ENCODE data around the gene TOMM7. TPM values are rescaled to one million over a fixed set of nuclear protein-coding genes. Genes with fewer than 3 reads are reported as not detected.

TOMM7 gene
- polyA plus RNA-seq, 2 of the 4 experiments (the other 2 are of a cell fraction) = 526 to 685 TPM

DNA sequence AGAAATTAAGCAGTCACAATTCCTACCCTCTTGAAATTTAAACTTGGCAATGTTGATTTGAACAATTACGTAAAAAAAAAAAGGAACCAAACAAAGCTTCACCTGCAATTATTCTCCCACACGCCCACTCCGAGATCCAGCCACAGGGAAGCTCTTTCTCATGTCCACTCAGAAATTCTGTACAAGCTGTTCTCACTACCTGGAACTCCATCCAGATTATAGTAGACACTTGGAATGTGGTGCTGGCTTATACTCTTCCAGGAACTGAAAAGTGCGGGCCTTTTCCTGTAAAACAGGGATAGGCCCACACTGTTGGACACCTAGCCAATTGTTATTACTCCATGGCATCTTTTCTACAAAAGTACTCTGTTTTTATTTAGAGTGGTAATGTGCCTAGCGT, 20.3 kb upstream of the TOMM7 start:
- DNase-seq (ENCODE audit: low read depth in 1 of 2, low spot score in 1 of 2) (no peak), FAIRE-seq (no peak), ATAC-seq (no peak)
- TF ChIP-seq HOXA7 (CRISPR knock-in tag; IDR thresholded peaks at IDR 0.05) (no peak), ZNF302 (CRISPR knock-in tag; IDR thresholded peaks at IDR 0.05) (no peak), NR3C1 (IDR thresholded peaks at IDR 0.05) (no peak), POLR2AphosphoS2 (conservative IDR thresholded peaks at IDR 0.05; ENCODE audit: low read length) (no peak), JUN (IDR thresholded peaks at IDR 0.05) (no peak), HDAC2 (IDR thresholded peaks at IDR 0.05) (no peak), HEYL (CRISPR knock-in tag; IDR thresholded peaks at IDR 0.05) (no peak), EHMT2 (IDR thresholded peaks at IDR 0.05; ENCODE audit: low read depth) (no peak), PHF8 (IDR thresholded peaks at IDR 0.05; ENCODE audit: borderline replicate concordance, low read depth) (no peak), SMC3 (IDR thresholded peaks at IDR 0.05) (no peak), POLR2A (IDR thresholded peaks at IDR 0.05; ENCODE audit: low read length) (no peak), RAD21 (conservative IDR thresholded peaks at IDR 0.05 in 1 of 2, IDR thresholded peaks at IDR 0.05 in 1 of 2) (no peak), MAFK (IDR thresholded peaks at IDR 0.05; ENCODE audit: partially characterized antibody) (no peak), RNF2 (IDR thresholded peaks at IDR 0.05; ENCODE audit: borderline replicate concordance, low read depth) (no peak), BHLHE40 (IDR thresholded peaks at IDR 0.05; ENCODE audit: low read depth, low read length) (no peak), EP300 (IDR thresholded peaks at IDR 0.05) (no peak)
- TF ChIP-seq, protein P1, sequence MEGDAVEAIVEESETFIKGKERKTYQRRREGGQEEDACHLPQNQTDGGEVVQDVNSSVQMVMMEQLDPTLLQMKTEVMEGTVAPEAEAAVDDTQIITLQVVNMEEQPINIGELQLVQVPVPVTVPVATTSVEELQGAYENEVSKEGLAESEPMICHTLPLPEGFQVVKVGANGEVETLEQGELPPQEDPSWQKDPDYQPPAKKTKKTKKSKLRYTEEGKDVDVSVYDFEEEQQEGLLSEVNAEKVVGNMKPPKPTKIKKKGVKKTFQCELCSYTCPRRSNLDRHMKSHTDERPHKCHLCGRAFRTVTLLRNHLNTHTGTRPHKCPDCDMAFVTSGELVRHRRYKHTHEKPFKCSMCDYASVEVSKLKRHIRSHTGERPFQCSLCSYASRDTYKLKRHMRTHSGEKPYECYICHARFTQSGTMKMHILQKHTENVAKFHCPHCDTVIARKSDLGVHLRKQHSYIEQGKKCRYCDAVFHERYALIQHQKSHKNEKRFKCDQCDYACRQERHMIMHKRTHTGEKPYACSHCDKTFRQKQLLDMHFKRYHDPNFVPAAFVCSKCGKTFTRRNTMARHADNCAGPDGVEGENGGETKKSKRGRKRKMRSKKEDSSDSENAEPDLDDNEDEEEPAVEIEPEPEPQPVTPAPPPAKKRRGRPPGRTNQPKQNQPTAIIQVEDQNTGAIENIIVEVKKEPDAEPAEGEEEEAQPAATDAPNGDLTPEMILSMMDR (IDR thresholded peaks at IDR 0.05) = no peak
- H3K4me1 ChIP-seq = no peaks in the 10 kb centered on the region
- no peak overlapping the region for H3K4me3 ChIP-seq
- H3K9me3 ChIP-seq = no peaks in the 10 kb centered on the region
- no peak overlapping the region for H3K4me2 ChIP-seq
- no peak overlapping the region for H3K27ac ChIP-seq
- POLR2A ChIA-PET = no interaction called here
- CTCF ChIA-PET = interaction anchor here (0.6 to 1.1 kb wide), 4 partner anchors 11 to 212 kb away, joined by 3 to 4 read pairs (median 4); no protein-coding TSS in a partner anchor
- 65% methylated on average over 5 of the region's 5 CpGs for WGBS (ENCODE audit: missing lambda C conversion rate)

DNA sequence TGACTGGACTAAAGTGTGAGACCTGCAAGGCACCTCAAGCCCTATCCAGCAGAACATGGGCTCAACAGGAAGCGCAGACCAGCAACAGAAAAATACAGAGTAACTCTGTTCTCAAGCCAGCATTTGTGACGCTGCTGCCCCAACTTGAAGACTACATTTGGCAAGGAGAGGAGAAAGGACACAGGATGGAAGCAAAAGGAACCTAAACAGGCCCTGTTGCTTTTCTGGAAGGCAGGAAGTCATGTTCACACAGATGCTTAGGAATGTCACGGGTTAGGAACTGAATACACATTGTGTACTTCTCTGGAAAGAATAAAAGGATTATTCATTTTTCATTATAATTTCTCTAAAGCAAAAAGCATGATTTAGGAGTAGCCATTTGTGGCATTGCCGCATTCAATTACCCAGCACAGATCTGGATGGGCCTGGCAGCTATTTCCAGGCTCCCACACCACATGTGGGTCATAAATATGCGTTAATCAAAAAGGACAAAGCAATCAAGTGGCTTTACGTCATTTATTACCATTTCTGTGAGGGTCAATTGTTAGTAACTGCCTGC, 19.8 kb upstream of the TOMM7 start:
- POLR2A ChIA-PET = no interaction called here
- WGBS (ENCODE audit: missing lambda C conversion rate) = 85% methylated on average over 6 of the region's 6 CpGs
- ATAC-seq (no peak), DNase-seq (ENCODE audit: low read depth in 1 of 2, low spot score in 1 of 2) (no peak), FAIRE-seq (no peak)
- Histone ChIP-seq H3K9me3 (no peaks in the 10 kb centered on the region), H3K4me1 (no peaks in the 10 kb centered on the region), H3K4me2 (no peak overlapping the region), H3K4me3 (no peak overlapping the region), H3K27ac (no peak overlapping the region)
- TF ChIP-seq KDM1A (IDR thresholded peaks at IDR 0.05; ENCODE audit: low read depth) = no peak
- TF ChIP-seq JUN (IDR thresholded peaks at IDR 0.05) = no peak
- TF ChIP-seq, protein P1 (IDR thresholded peaks at IDR 0.05) = no peak
- no peak for TF ChIP-seq ZNF302 (CRISPR knock-in tag; IDR thresholded peaks at IDR 0.05)
- no peak for TF ChIP-seq POLR2A (IDR thresholded peaks at IDR 0.05; ENCODE audit: low read length)
- TF ChIP-seq TP53 (CRISPR knock-in tag; IDR thresholded peaks at IDR 0.05) = no peak
- TF ChIP-seq FOSB (CRISPR knock-in tag; IDR thresholded peaks at IDR 0.05) = no peak
- CTCF ChIA-PET = interaction anchor here (0.8 to 1.1 kb wide), 3 partner anchors 11 to 212 kb away, joined by 3 to 4 read pairs (median 4); no protein-coding TSS in a partner anchor

DNA sequence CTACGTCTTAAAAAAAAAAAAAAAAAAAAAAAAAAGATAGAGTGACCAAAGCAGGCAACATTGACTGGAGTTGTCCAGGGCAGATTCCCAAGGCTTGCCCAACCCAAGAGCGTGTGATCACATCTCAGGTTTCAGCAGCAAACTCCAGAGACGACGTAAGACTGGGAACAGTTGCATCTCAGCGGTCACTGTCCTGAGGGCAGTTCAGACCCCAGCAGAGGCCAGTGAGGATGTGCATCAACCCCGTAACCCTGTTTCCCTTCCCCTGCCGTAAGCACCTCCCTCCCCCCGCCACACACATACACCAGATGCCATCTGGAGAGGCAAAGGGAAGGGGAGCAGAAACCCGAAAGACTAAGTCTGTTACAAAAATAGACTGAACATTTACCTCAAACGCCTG, 19.3 kb upstream of the TOMM7 start:
- WGBS (ENCODE audit: missing lambda C conversion rate) = 85% methylated on average over 10 of the region's 10 CpGs
- CTCF ChIA-PET = interaction anchor here (0.9 kb wide), 1 partner anchor 12 kb away, joined by 4 read pairs; no protein-coding TSS in a partner anchor
- TF ChIP-seq JUN (IDR thresholded peaks at IDR 0.05) = no peak
- FAIRE-seq (no peak), ATAC-seq (no peak), DNase-seq (ENCODE audit: low read depth in 1 of 2, low spot score in 1 of 2) (no peak)
- Histone ChIP-seq H3K4me3 (no peak overlapping the region), H3K4me1 (no peaks in the 10 kb centered on the region), H3K27ac (no peak overlapping the region), H3K9me3 (no peaks in the 10 kb centered on the region), H3K4me2 (no peak overlapping the region)
- POLR2A ChIA-PET = no interaction called here
